ENCODE measurements around the gene PAIP2B.

PAIP2B gene

DNA sequence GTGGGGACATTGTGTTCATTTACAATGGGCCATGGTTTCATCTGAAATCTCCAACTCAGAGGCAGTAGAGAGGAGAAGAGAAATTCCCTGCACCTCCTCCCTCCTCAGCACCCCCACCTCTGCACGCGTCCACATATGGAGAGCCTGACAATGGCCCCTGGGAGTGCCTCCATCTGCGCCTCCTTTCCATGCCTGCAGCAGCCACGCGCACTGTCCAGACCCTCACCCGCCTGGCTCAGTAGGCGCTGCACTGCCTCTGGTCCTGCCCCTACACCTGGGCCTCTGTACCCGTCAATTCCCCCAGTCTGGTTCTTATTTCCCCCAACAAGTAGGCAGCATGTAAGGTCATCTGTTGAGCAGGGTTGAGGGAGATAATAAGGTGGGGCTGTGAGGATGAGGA is 72.6 kb downstream of the PAIP2B start:
- no peak for DNase-seq (ENCODE audit: low read depth in 1 of 2, low spot score in 1 of 2)

DNA sequence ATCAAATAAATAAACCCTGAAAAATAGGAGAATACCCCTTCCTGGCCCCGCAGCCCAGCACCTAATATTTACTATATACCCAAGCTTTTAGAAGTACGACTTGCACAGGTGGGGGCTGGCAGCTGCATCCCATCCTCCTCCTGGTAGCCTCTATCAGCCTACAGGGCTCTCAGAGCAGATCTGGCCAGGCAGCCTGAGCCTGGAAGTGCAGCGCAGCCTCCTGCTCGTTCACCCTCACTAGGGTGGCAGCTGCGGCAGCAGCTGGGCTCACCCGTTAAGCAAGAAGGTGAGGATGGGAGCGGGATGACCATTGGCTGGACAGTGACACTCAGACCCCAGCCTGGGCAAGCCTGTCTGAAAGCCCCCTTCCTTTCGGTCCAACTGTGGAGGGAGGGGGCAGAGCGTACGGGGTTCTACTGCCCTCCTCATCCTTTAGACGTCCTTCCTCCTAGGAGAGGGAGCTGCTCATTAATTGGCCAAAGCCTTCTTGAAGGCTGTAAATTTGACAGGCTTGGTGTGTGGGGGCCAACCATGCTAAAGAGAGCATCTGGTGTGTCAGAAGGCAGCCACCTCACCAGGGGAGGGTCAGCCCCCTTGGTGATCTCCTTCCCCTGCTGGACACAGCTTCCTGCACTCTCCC is 73.2 kb downstream of the PAIP2B start:
- no peak for DNase-seq (ENCODE audit: low read depth in 1 of 2, low spot score in 1 of 2)

DNA sequence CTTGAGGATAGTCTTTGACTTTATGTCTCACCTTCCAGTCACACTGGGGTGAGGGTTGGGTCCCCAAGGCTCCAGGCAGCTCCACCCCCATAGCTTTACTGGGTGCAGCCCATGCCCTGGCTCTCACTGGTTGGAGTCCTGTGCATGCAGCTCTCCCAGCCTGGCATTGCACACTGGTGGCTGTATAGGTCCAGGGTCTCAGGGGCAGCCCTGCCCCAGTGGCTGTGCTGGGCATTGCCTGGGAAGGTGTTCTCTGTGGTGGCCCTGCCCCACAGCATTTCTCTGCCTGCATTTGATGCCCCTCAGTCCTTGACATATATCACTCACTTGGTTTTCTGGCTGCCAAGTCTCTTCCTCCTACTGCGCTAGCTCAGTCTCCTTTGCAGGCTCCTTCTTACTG is 75.3 kb downstream of the PAIP2B start:
- DNase-seq (ENCODE audit: low read depth in 1 of 2, low spot score in 1 of 2) = no peak

DNA sequence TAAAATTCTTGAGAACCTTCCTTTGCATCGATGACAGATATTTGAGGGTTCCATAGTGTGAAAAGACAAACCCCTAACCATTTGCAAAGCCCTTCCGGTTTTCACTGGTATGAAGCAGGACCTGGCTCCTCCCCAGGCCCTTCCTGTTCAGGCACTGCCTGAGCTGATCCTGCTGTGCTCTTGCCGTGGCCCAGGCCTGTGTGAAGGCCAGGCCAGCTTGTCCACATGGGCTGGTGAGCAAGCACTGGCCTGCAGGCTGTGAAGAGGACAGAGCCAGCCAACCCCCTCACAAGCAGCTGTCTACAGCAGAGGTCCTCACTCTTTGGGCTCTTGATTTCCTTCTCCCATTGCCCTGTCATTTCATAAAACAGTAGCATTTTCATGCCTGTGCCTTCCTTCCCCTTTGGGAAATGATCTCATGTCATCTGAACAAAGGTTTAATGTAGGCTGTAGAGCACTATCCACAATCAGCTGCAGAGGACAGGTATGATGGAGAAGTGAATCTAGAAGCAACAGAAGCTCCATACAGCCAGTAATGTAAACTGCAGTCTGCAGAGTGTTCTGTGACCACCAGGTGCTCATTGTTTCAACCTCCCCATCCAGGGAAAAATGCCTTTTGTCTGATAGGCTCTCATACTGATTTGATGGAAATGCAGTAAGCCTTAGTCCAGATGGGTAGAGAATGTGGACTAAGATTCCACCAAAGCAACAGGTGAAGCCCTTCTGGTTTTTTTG is 76.7 kb downstream of the PAIP2B start:
- DNase-seq (ENCODE audit: low read depth in 1 of 2, low spot score in 1 of 2) = no peak

DNA sequence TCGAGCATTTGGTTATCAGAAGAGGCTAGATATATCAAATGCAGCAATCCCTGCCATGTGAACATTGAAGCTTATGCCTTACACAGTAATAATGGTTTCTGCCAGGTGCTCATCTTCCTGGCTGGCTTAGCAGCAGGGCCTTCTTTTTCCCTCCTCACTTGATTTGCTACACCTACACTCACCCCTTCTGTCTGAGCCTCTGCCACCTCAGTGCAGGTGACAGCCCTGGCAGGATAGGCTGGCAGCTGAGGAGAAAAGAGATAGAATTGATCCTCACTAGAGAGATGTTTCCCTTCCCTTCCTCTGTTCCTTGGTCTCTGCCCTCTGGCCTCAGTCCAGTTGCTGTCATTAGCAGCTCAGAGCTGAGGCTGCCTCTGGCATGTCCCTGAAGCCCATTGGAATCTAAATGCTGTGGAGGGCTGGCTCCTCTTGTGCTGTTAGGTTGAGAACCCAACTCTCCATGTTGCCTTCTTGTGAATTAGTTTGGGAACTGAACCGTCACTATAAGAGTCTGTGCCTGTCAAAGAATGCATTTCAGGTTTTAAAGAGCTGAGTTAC is 78.3 kb downstream of the PAIP2B start:
- DNase-seq (ENCODE audit: low read depth in 1 of 2, low spot score in 1 of 2) = no peak

DNA sequence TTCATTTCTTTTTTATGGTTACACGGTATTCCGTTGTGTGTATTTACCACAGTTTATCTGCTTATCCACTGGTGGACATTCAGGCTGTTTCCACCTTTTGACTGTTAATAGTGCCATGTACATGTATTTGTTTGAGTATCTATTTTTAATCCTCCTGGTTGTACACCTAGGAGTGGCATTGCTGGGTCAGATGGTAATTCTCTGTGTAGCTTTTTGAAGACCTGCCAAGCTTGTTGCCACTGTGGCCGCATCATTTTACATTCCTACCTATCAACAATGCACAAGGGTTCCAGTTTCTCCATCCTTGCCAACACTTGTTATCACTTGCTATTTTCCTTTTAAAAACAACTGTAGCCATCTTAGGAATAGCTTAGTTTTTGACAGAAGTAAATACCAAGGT is 83.1 kb downstream of the PAIP2B start:
- no peak for DNase-seq (ENCODE audit: low read depth in 1 of 2, low spot score in 1 of 2)

DNA sequence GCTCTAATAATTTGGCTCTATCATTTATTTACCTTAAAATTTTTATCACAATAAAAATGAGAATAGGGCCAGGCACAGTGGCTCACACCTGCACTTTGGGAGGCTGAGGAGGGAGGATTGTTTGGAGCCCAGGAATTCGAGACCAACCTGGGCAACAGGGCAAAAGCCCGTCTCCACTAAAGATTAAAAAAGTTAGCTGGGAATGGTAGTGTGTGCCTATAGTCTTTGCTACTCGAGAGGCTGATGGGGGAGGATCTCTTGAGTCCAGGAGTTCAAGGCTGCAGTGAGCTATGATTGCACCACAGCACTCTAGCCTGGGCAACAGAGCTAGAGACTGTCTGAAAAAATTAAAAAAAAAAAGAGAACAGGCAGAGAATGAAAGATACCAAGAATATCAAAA is 90.7 kb downstream of the PAIP2B start:
- no peak for DNase-seq (ENCODE audit: low read depth in 1 of 2, low spot score in 1 of 2)

DNA sequence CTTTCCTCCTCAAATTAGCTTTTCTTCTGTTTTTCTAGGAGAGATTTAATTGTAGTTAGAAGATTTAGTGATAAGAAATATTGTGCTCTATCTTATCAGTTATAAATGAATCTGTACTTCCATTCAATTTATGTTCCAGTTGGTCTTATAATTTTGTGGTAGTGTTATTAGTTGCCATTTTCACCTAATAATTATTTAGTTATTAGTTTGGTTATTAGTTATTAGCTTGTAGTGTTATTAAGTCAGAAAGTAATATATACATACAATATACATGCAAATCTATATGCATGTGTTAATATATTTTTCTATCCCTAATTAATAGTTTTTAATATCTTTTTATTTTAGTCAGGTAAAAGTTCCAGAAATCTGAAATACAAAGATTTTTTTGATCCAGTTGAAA is 93.3 kb downstream of the PAIP2B start:
- DNase-seq (ENCODE audit: low read depth in 1 of 2, low spot score in 1 of 2) = no peak

Data from activated T-helper 1 cell treated with anti-CD3 and anti-CD28 coated beads, Interleukin-2, amount 50 U/mL, for 16 hours (primary cell).